Uterine smooth muscle cell (primary cell): ENCODE measurements around the gene MYCBPAP. TPM values are rescaled to one million over a fixed set of nuclear protein-coding genes. Genes with fewer than 3 reads are reported as not detected.

Experiments
- total RNA-seq: library from RNA; depleted of rRNA; stranded (reverse); fragments of >200 nt; gene quantifications from 2 replicates; pipeline ENCODE4 v1.2.3, GENCODE V29; 2014

The MYCBPAP gene, protein sequence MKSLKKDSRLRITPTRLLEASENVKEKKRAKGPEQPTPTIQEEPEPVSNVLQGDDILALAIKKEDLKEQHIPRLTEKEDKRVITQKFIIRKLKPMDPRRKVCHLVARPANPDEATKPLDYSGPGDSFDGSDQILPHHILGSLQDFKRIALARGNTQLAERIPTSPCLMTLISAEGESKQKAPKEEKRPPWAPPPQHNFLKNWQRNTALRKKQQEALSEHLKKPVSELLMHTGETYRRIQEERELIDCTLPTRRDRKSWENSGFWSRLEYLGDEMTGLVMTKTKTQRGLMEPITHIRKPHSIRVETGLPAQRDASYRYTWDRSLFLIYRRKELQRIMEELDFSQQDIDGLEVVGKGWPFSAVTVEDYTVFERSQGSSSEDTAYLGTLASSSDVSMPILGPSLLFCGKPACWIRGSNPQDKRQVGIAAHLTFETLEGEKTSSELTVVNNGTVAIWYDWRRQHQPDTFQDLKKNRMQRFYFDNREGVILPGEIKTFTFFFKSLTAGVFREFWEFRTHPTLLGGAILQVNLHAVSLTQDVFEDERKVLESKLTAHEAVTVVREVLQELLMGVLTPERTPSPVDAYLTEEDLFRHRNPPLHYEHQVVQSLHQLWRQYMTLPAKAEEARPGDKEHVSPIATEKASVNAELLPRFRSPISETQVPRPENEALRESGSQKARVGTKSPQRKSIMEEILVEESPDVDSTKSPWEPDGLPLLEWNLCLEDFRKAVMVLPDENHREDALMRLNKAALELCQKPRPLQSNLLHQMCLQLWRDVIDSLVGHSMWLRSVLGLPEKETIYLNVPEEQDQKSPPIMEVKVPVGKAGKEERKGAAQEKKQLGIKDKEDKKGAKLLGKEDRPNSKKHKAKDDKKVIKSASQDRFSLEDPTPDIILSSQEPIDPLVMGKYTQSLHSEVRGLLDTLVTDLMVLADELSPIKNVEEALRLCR
- total RNA-seq, result 1.7 and 2.0 TPM in 2 replicates

GRCh38 chr17:50507871-50508572 lies at the start of gene MYCBPAP:
Gene MYCBPAP, plus strand, starts transcription at chr17:50508439. Its CDS starts 236 bp downstream, at chr17:50508675.

DNA sequence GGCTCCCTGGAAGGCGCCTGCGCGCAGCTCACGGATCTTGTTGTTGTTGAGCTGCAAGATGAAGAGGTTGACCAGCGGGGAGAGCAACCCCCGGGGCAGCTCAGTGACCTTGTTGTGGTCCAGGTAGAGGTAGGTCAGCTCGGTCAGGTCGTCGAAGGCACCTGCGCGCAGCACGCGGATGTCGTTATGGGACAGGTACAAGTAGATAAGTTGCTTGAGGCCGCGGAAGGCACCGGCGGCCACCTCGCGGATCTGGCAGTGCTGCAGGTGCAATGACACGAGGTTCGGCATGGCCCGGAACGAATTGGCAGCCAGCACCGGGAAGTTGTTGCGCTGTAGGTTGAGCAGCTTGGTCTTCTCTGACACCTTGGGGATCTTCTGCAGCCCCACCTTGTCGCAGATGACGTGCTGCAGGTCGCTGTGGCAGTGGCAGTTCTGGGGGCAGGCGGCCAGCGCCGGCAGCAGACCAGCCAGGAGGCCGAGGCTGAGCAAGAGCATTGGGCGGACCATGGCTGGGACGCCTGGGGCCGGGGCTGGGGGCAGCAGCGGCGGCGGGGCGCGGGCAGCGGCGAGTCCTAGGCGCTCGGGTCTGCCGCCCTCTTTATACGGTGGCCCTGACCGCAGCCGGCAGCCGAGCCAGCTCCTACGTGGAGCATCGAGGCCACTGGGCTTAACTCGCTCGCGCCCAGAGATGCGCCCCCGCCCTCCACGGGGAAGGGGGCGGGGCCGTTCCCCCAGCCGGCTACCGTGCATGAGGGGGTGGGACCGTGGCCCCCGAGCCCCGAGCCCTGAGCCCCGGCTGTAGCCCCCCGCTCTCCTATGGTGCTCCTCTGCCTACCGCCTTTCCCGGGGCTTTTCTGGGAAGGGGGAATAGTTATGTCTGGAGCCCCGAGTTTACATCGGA lies 39.7 kb upstream of the MYCBPAP start, which contains the start of gene CHAD:
TSS of gene CHAD (minus strand) at position 577 of the 904 bp plus-strand sequence. CDS start at position 510, 67 bp downstream.

DNA sequence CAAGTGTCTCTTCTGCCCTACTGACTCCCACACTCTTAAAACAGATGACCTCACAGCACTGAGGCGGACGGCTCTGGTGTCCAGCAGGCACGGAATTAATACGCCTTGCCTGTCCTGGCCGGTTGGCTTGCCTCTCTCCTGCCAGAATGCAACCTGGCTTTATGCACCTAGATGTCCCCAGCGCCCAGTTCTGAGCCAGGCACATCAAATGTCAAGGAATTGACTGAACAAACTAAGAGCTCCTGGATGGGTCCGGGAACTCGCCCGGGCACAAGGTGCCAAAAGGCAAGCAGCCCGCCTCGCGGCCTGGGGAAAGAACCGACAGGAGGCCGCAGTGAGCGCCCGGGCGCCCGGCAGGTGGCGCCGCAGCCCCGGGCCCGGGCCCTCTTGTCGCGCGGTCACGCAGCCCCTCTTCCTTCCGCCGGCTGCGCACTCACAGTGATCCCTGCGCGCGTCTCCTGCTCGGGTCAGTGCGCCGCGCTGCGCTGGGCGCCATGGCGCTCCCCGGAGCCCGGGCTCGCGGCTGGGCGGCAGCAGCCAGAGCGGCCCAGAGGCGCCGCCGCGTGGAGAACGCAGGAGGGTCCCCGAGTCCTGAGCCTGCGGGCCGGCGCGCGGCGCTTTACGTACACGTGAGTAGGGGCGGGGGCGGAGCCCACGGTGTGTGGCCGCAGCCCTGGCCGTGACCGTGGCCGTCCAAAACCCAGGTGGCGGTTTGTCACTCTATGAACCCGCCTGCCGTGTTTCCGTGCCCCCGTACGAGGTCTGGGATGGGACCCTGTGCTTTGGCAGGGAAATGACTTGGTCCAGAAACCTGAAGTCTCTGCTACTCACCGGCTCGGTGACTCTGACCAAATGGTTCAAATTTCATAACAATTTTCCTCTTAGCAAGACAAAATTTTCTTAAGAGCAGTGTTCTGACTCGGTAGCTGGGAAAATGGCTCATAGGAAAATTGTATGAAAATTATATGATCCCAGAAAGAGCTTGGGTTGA lies 29.6 kb upstream of the MYCBPAP start, which contains the start of gene RSAD1:
TSS of gene RSAD1 (plus strand) at position 470 of the 991 bp plus-strand sequence. CDS start at position 495, 25 bp downstream.

GRCh38 chr17:50532452-50533024 lies 24.3 kb downstream of the MYCBPAP start, which contains the start of gene EPN3:
Gene EPN3, plus strand, starts transcription at chr17:50532735. Its CDS starts 3,822 bp downstream, at chr17:50536557.

GRCh38 chr17:50547035-50547735 lies 38.9 kb downstream of the MYCBPAP start, which contains the start of gene SPATA20:
Gene SPATA20, plus strand, starts transcription at chr17:50547174. Its CDS starts 35 bp downstream, at chr17:50547209.

DNA sequence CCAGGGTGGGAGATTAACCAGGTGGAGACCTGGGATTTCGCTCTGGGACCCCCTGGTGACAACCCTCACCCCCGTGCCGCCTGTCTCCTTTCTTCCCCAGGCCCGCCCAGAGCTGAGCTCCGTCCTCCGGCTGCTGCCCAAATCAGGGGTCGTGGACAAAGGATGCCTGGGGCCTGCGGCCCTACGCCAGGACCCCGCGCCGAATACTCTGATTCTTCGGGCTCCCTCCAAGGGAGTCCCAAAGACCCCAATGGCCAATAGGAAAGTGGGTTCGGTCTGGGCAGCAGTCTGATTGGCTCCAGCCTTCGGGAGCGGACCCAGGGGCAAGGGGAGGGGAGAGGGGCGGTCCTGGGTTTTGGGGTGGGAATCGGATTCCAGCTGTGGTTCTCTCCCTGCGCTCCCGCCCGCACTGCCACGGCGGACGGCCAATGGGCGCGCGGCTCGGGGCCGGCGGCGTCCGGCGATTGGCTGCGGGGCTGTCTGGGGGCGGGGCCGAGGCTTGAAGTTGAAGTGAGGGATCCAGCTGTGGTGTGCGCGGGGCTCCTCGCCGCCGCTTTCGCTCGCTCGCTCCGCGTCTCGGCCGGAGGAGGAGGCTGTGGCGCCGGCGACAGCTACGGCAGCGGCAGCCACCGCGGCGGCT lies 52.1 kb downstream of the MYCBPAP start, which contains the start of gene CACNA1G:
TSS of gene CACNA1G (plus strand) at position 531 of the 640 bp plus-strand sequence. CDS start 745 bp downstream, outside the sequence.

Other genes with a start within 250 kb of the MYCBPAP start
- not detected in 2 replicates for gene TMEM92, start 234.0 kb upstream of the MYCBPAP start, total RNA-seq
- gene XYLT2, start 162.3 kb upstream of the MYCBPAP start, total RNA-seq, result 65.7 and 75.5 TPM in 2 replicates
- 53.7 and 103 TPM in 2 replicates for gene MRPL27, start 135.3 kb upstream of the MYCBPAP start, total RNA-seq
- gene EME1, start 135.2 kb upstream of the MYCBPAP start, total RNA-seq, result 3.9 and 18.0 TPM in 2 replicates
- gene LRRC59, start 110.9 kb upstream of the MYCBPAP start, total RNA-seq, result 169 and 297 TPM in 2 replicates
- 15.5 and 36.6 TPM in 2 replicates for gene ACSF2, start 82.2 kb upstream of the MYCBPAP start, total RNA-seq
- not detected in 2 replicates for gene CHAD, start 39.6 kb upstream of the MYCBPAP start, total RNA-seq
- 29.4 and 31.2 TPM in 2 replicates for gene RSAD1, start 29.6 kb upstream of the MYCBPAP start, total RNA-seq
- gene EPN3, start 24.3 kb downstream of the MYCBPAP start, total RNA-seq, result under 0.01 TPM in 1 of 2 replicates, not detected in the other
- 65.1 and 85.6 TPM in 2 replicates for gene SPATA20, start 38.7 kb downstream of the MYCBPAP start, total RNA-seq
- 0.11 and 0.12 TPM in 2 replicates for gene CACNA1G, start 52.3 kb downstream of the MYCBPAP start, total RNA-seq
- gene ABCC3, start 126.4 kb downstream of the MYCBPAP start, total RNA-seq, result 2.2 and 8.7 TPM in 2 replicates
- 31.0 and 38.3 TPM in 2 replicates for gene ANKRD40, start 199.5 kb downstream of the MYCBPAP start, total RNA-seq
- gene LUC7L3, start 211.2 kb downstream of the MYCBPAP start, total RNA-seq, result 30.9 and 34.9 TPM in 2 replicates